HFF-Myc (cell line): ENCODE measurements around the gene PARD6G.
"Not testable (repeated sequence)": the region's sequence is repeated elsewhere in the genome, so short reads cannot be mapped to it uniquely, and the experiment has no call there.

ENCODE experiments used
- DNase-seq: peaks from one replicate; pipeline ENCODE4 v3.0.0-alpha.2; 2011; ENCODE audit warnings: low read depth; ENCODE audit errors: extremely low read depth
- H3K4me3 ChIP-seq: replicated peaks from 2 replicates; pipeline ENCODE4 v1.5.1; 2011; ENCODE audit warnings: low read depth, mild to moderate bottlenecking, control low read depth, low read length
- TF ChIP-seq, protein P1 (sequence below): IDR thresholded peaks from 2 replicates; pipeline ENCODE4 v1.5.1; 2012; ENCODE audit warnings: mild to moderate bottlenecking, low read depth, low read length, control low read depth; ENCODE audit errors: missing control alignments

PARD6G gene

GRCh38 chr18:80169607-80170006, 77.7 kb downstream of the PARD6G start:
- H3K4me3 ChIP-seq: no peak overlapping the region
- TF ChIP-seq, protein P1, sequence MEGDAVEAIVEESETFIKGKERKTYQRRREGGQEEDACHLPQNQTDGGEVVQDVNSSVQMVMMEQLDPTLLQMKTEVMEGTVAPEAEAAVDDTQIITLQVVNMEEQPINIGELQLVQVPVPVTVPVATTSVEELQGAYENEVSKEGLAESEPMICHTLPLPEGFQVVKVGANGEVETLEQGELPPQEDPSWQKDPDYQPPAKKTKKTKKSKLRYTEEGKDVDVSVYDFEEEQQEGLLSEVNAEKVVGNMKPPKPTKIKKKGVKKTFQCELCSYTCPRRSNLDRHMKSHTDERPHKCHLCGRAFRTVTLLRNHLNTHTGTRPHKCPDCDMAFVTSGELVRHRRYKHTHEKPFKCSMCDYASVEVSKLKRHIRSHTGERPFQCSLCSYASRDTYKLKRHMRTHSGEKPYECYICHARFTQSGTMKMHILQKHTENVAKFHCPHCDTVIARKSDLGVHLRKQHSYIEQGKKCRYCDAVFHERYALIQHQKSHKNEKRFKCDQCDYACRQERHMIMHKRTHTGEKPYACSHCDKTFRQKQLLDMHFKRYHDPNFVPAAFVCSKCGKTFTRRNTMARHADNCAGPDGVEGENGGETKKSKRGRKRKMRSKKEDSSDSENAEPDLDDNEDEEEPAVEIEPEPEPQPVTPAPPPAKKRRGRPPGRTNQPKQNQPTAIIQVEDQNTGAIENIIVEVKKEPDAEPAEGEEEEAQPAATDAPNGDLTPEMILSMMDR: no peak
- no peak for DNase-seq

GRCh38 chr18:80168982-80169381, 78.3 kb downstream of the PARD6G start:
- TF ChIP-seq, protein P1: no peak
- no peak for DNase-seq
- no peak overlapping the region for H3K4me3 ChIP-seq

GRCh38 chr18:80168346-80168745, 79.0 kb downstream of the PARD6G start:
- H3K4me3 ChIP-seq: no peak overlapping the region
- TF ChIP-seq, protein P1: no peak
- DNase-seq: no peak

- DNase-seq: no peak
- TF ChIP-seq, protein P1: no peak
- H3K4me3 ChIP-seq: no peak overlapping the region
Observed at GRCh38 chr18:80167931-80168330, 79.4 kb downstream of the PARD6G start.

- DNase-seq: no peak
- TF ChIP-seq, protein P1: no peak
Observed at GRCh38 chr18:80167331-80167730, 80.0 kb downstream of the PARD6G start.

GRCh38 chr18:80166725-80167124, 80.6 kb downstream of the PARD6G start:
- TF ChIP-seq, protein P1: no peak
- H3K4me3 ChIP-seq: no peak overlapping the region
- no peak for DNase-seq

More at GRCh38 chr18:80167331-80167730, 80.0 kb downstream of the PARD6G start:
- no peak overlapping the region for H3K4me3 ChIP-seq

- no peak overlapping the region for H3K4me3 ChIP-seq
- TF ChIP-seq, protein P1: no peak
- DNase-seq: no peak
Observed at GRCh38 chr18:80166240-80166639, 81.1 kb downstream of the PARD6G start.

DNA sequence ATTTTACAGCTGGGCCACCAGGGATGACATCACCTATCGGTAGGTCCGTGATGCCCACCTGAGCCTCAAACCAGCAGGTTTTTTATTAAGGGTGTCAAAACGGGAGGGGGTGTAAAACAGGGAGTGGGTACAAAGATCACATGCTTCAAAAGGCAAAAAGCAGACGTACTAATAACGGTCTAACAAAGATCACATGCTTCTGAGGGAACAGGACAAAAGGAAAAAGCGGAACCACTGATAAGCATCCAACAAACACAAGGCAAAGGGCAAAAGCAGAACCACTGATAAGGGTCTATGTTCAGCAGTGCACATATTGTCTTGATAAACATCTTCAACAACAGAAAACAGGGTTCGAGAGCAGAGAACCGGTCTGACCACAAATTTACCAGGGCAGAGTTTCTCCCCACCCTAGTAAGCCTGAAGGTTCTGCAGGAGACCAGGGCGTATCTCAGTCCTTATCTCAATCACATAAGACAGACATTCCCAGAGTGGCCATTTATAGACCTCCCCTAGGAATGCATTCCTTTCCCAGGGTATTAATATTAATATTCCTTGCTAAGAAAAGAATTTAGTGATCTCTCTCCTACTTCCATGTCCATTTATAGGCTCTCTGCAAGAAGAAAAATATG, 82.5 kb downstream of the PARD6G start:
- H3K4me3 ChIP-seq, DNase-seq: not testable (repeated sequence)
